Esophagus muscularis mucosa (tissue), 4 donors: ENCODE data around the gene BTBD1. TPM values are rescaled to one million over a fixed set of nuclear protein-coding genes. Genes with fewer than 3 reads are reported as not detected.
A peak's percentile ranks its signal among the peaks of the same experiment; 100 is the strongest.

Source experiments
- DNase-seq: peaks from one replicate; pipeline ENCODE4 v3.0.0-alpha.2; 2017; ENCODE audit errors: extremely low spot score
- H3K27ac ChIP-seq, 4 donors: fragments of 200-600 bp; sonication (generic); replicated peaks in 1 of 4; 1 replicate in 3 of 4; 2 replicates in 1 of 4; pipeline ENCODE4 v1.5.1; 2016 to 2019; ENCODE audit warnings: mild to moderate bottlenecking in 1 of 4
- H3K27me3 ChIP-seq, 4 donors: fragments of 200-600 bp; sonication (generic); one replicate each; pipeline versions ENCODE4 v1.5.1 to v1.6.0; 2016 to 2019
- H3K36me3 ChIP-seq, 4 donors: fragments of 200-600 bp; sonication (generic); one replicate each; pipeline ENCODE4 v1.5.1; 2016 to 2019
- H3K4me1 ChIP-seq, 4 donors: fragments of 200-600 bp; sonication (generic); one replicate each; pipeline ENCODE4 v1.5.1; 2016 to 2019
- H3K4me3 ChIP-seq, 4 donors: fragments of 200-600 bp; sonication (generic); 1 replicate in 2 of 4; 2 replicates in 2 of 4; pipeline ENCODE4 v1.5.1; 2016 to 2019; ENCODE audit warnings: mild to moderate bottlenecking in 4 of 4, moderate library complexity in 1 of 4
- H3K9me3 ChIP-seq, 4 donors: fragments of 200-600 bp; sonication (generic); 1 replicate in 3 of 4; 2 replicates in 1 of 4; pipeline ENCODE4 v1.5.1; 2016 to 2019
- EP300 ChIP-seq: sonication (generic); formaldehyde crosslinking; IDR thresholded peaks from one replicate; pipeline ENCODE4 v1.6.1; 2017; ENCODE audit warnings: antibody characterized with exemption
- POLR2A ChIP-seq: fragments of 450-650 bp; IDR thresholded peaks from one replicate; pipeline ENCODE4 v1.6.1; 2017; ENCODE audit warnings: antibody characterized with exemption, moderate library complexity, mild to moderate bottlenecking, low read depth
- POLR2AphosphoS5 ChIP-seq, 2 donors: sonication (generic); formaldehyde crosslinking; IDR thresholded peaks; one replicate each; pipeline ENCODE4 v1.6.1; 2017; ENCODE audit warnings: antibody characterized with exemption in 2 of 2
- WGBS: methylation state at CpG from one replicate; pipeline ENCODE4 v1.1.5; 2018; 5-methylcytosine and 5-hydroxymethylcytosine counted together
- intact Hi-C: fragments of 100-400 bp; cut with DNase I; formaldehyde crosslinking; loops from one replicate; pipeline ENCODE4 v1.15.1; 2023
- total RNA-seq, 4 donors: library from RNA; depleted of rRNA; stranded (reverse); fragments of >200 nt; gene quantifications; one replicate each; pipeline versions ENCODE4 v1.1.0 to v1.2.1, GENCODE V29; 2016
- TF ChIP-seq, protein P1 (sequence below), 3 experiments: fragments of 200-600 bp in 2 of 3; fragments of 450-650 bp in 1 of 3; sonication (generic) in 2 of 3; IDR thresholded peaks; one replicate each; pipeline ENCODE4 v1.5.1; 2017 to 2019; ENCODE audit warnings: antibody characterized with exemption in 3 of 3, mild to moderate bottlenecking in 2 of 3, moderate library complexity in 1 of 3

The BTBD1 gene
- total RNA-seq, 4 donors from 2014 or later, result 53.2 to 69.6 (median 64.2) TPM

DNA sequence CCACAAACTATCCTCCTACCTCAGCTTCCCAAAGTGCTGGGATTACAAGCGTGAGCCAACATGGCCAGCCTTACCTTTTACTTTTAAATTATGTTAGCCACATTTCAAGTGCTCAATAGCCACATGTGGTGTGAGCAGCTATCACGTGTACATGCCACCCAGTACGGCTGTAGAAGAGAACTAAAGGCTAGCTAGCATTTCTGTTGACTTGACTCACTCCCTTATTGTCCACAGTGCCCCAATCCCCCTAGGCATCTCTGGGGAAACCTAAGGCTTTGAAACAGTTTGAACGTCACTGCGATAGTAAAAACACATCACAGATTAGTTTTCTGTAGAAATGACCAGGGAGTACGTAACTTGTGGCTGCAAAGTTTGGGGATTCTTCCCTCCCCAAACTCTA, 67.6 kb downstream of the BTBD1 start:
- Histone ChIP-seq H3K4me3 (no peak overlapping the region), H3K27ac (peak overlapping the region in 1 of 4 donors; percentile 18), H3K9me3 (no peaks in the 10 kb centered on the region), H3K4me1 (peaks cover 5 to 12% (median 9%) of the 10 kb centered on the region in 4 donors), H3K36me3 (peaks cover 0 to 11% (median 7%) of the 10 kb centered on the region in 4 donors), H3K27me3 (no peaks in the 10 kb centered on the region)
- 83% methylated on average over 6 of the region's 6 CpGs for WGBS
- intact Hi-C loops, result no loop called here
- TF ChIP-seq EP300, result no peak
- TF ChIP-seq POLR2A, result no peak
- DNase-seq, result no peak

DNA sequence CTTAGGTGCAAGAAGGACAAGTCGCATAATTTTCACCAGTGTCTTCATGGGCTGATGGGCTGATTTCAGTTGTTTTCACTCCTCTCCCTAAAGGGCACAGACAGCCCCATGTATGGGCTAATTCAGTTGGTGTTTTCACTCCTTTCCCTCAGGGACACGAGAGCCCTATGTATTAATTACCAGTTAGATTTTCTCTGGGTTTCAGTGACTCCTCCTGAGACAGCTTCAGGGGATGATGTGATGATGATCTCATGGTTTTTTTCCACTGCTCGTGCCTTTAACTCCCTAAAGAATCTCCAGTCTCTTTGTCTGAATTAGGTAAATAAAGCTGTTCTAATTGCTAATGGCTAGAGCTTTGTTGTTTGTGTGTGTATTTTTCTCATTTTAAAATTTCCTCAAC, 71.1 kb downstream of the BTBD1 start:
- intact Hi-C loops, result no loop called here
- no peaks in the 10 kb centered on the region for H3K9me3 ChIP-seq
- no peak overlapping the region for H3K4me3 ChIP-seq
- H3K4me1 ChIP-seq, result peaks cover 5 to 12% (median 9%) of the 10 kb centered on the region in 4 donors
- TF ChIP-seq POLR2AphosphoS5 (IDR thresholded peaks at IDR 0.05) (no peak), POLR2A (no peak)
- TF ChIP-seq, protein P1, sequence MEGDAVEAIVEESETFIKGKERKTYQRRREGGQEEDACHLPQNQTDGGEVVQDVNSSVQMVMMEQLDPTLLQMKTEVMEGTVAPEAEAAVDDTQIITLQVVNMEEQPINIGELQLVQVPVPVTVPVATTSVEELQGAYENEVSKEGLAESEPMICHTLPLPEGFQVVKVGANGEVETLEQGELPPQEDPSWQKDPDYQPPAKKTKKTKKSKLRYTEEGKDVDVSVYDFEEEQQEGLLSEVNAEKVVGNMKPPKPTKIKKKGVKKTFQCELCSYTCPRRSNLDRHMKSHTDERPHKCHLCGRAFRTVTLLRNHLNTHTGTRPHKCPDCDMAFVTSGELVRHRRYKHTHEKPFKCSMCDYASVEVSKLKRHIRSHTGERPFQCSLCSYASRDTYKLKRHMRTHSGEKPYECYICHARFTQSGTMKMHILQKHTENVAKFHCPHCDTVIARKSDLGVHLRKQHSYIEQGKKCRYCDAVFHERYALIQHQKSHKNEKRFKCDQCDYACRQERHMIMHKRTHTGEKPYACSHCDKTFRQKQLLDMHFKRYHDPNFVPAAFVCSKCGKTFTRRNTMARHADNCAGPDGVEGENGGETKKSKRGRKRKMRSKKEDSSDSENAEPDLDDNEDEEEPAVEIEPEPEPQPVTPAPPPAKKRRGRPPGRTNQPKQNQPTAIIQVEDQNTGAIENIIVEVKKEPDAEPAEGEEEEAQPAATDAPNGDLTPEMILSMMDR (IDR thresholded peaks at IDR 0.05), result no peak
- no peaks in the 10 kb centered on the region for H3K27me3 ChIP-seq
- H3K36me3 ChIP-seq, result peaks cover 0 to 9% (median 6%) of the 10 kb centered on the region in 4 donors
- no peak overlapping the region for H3K27ac ChIP-seq
- WGBS, result 59% methylated on average over 3 of the region's 3 CpGs
- no peak for DNase-seq

DNA sequence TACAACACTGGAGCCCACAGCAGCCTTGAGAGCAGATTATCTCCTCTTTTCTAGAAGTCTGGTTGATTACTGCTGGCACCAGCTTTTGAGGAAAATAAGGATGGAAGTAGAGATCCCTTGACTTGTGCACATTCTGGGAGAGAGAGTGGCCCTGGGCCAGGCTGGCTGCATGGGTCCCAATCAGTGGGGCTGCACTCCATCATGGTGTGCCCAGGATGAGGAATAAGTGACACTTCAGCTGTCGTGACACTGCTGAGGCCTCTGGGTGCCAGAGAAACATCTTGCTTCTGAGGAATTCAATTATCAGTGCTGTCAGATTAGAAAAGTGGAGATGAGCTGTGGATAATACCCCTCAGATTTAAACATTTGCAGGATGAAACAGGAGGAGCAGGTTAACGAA, 72.0 kb downstream of the BTBD1 start:
- no peaks in the 10 kb centered on the region for H3K27me3 ChIP-seq
- H3K36me3 ChIP-seq, result peaks cover 0 to 14% (median 9%) of the 10 kb centered on the region in 4 donors
- no peaks in the 10 kb centered on the region for H3K9me3 ChIP-seq
- intact Hi-C loops, result no loop called here
- TF ChIP-seq POLR2A, result no peak
- no peak for TF ChIP-seq EP300
- TF ChIP-seq, protein P1 (IDR thresholded peaks at IDR 0.05), result no peak
- TF ChIP-seq POLR2AphosphoS5 (IDR thresholded peaks at IDR 0.05), result no peak
- WGBS, result 78% methylated on average over 2 of the region's 2 CpGs
- no peak for DNase-seq
- H3K4me1 ChIP-seq, result peaks cover 3 to 8% (median 7%) of the 10 kb centered on the region in 4 donors
- H3K27ac ChIP-seq, result no peak overlapping the region
- no peak overlapping the region for H3K4me3 ChIP-seq

DNA sequence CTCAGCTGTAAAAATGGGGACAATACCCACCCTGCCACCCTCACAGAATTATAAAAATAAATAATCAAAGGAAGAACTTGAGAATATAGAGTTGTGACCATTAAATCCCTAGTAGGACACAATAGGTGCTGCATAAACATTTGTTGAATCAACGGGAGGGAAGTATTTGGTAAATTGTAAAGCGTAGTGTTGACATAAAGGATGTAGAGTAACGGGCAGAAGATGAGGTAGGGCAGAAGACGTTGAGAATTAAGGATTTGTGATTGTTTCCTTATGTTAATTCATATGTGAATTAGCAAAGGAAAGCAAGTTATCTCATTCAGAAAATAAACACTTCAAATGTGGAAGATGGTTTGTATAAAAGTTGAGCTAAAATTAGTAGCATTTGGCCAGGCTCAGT, 73.9 kb downstream of the BTBD1 start:
- H3K36me3 ChIP-seq, result peaks cover 0 to 31% (median 22%) of the 10 kb centered on the region in 4 donors
- no peaks in the 10 kb centered on the region for H3K9me3 ChIP-seq
- 65% methylated on average over 4 of the region's 4 CpGs for WGBS
- no peaks in the 10 kb centered on the region for H3K4me1 ChIP-seq
- H3K27ac ChIP-seq, result no peak overlapping the region
- intact Hi-C loops, result no loop called here
- no peak for DNase-seq
- H3K27me3 ChIP-seq, result no peaks in the 10 kb centered on the region
- H3K4me3 ChIP-seq, result no peak overlapping the region
- no peak for TF ChIP-seq POLR2AphosphoS5 (IDR thresholded peaks at IDR 0.05)
- no peak for TF ChIP-seq EP300
- no peak for TF ChIP-seq POLR2A
- TF ChIP-seq, protein P1 (IDR thresholded peaks at IDR 0.05), result no peak

DNA sequence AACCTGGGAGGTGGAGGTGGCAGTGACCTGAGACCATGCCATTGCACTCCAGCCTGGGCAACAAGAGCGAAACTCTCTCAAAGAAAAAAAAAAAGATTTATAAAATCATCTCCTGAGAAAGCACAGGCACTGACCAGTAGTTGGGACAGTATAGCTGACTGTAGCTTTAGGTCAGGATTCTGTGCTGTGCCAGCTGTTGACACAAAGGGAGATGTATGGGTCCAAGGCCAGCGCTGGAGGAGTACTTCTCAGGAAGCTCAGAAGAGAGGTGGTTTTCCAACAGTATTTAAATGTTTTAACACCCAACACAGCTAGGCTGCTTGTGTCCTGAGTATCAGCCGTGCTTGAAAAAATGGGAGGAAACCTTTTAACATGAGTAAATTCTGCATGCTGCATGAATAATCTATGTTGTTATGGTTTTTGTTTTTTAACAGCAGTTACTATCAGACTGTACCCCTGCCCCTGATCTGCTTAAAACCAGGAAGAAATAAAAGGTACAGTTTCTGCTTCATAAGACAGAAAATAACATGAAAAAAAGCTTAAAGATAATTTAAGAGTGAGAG, 74.5 kb downstream of the BTBD1 start:
- no peaks in the 10 kb centered on the region for H3K27me3 ChIP-seq
- TF ChIP-seq EP300 (no peak), POLR2AphosphoS5 (IDR thresholded peaks at IDR 0.05) (no peak), POLR2A (no peak)
- TF ChIP-seq, protein P1 (IDR thresholded peaks at IDR 0.05), result no peak
- no peak for DNase-seq
- no peaks in the 10 kb centered on the region for H3K9me3 ChIP-seq
- intact Hi-C loops, result no loop called here
- peaks cover under 1 to 3% (median 1%) of the 10 kb centered on the region in 4 donors for H3K4me1 ChIP-seq
- peaks cover 0 to 37% (median 25%) of the 10 kb centered on the region in 4 donors for H3K36me3 ChIP-seq
- WGBS, result 90% methylated on average over 3 of the region's 3 CpGs
- H3K27ac ChIP-seq, result no peak overlapping the region
- no peak overlapping the region for H3K4me3 ChIP-seq
